VCaP (cell line): ENCODE data around the gene ENOX2.

Experiments
- H3K27ac ChIP-seq: fragments of 450-650 bp; 2 replicates; pipeline ENCODE4 v1.5.1; 2017
- CTCF ChIP-seq: fragments of 450-650 bp; conservative IDR thresholded peaks from 2 replicates; pipeline ENCODE4 v1.5.1; 2017; ENCODE audit warnings: mild to moderate bottlenecking, moderate library complexity

Gene ENOX2

GRCh38 chrX:130895299-130895698 is 7.7 kb downstream of the ENOX2 start:
- TF ChIP-seq CTCF = no peak
- peak overlapping the region; percentile 47; the same call in 1 of the 2 replicates for H3K27ac ChIP-seq

DNA sequence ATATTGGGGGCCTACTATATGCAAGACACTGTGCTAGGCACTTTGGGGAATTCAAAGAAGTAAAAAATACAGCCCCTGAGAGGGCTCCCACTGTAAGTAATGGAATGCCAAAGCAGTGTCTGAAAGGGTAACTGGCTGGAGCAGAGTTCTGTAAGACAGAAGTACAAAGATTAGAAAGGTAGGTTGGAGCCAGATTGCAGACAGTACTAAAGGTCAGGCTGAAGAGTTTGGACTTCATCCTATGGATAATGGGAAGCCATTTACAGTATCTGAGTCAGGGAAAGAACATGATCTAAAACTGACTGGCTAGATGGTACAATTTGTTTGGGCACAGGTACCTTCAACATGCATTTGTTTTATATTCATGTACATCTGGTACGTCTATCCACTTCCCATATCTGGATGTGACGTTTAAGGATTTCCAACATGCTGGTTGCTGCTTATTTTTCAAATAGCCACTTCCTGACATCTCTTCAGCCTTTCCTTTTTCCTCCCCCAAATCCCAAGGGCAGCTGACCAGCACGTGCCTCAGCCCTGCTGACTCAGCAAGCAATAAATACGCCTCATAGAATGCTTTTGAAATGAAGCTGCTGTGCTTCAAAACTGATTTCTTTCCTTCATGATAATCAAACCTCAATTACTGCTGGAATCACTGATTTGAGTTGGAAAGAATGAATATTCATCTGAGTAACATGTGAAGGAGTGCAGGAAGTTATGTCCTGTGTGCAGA is 9.5 kb downstream of the ENOX2 start:
- no peak overlapping the region for H3K27ac ChIP-seq
- TF ChIP-seq CTCF = no peak

- H3K27ac ChIP-seq = no peak overlapping the region
- no peak for TF ChIP-seq CTCF
Observed at GRCh38 chrX:130887376-130887775, 15.6 kb downstream of the ENOX2 start.

GRCh38 chrX:130885996-130886395 is 17.0 kb downstream of the ENOX2 start:
- peak overlapping the region; percentile 68 for H3K27ac ChIP-seq
- no peak for TF ChIP-seq CTCF

DNA sequence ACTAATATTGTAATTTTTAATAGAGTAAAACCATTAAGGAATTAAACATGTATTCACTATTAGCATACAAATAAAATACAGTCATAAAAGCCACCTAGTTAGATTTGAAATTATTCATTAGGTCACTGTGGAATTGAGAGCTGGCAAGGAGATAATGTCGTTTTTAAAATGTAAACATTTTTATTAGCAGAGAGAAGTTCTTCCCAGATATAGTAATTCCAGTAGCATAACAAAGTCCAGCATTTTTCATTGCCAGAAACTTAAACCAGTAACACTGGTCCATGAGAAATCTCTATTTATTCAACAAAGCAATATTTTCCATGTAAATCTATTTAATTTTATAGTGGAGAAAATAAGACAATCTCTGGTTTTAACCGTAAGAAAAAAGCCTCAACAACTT is 17.5 kb downstream of the ENOX2 start:
- no peak for TF ChIP-seq CTCF
- H3K27ac ChIP-seq = peak overlapping the region; percentile 68

DNA sequence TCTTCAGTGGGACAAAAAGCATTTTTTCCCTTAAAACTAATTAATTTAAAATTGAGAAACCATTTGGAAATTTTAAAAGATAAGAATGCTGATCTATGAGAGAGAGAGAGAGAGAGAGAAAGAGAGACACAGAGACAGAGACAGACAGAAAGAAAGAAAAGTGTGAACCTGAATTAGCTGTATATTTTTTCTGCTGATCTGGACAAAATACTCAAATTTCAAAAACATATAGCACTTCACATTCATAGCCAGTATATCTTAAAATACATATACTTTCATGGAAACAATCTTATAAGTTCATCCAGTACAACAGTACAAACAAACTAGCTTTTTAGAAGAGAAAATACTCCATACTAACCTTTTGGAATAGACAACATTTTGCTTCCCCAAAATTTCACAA is 18.4 kb downstream of the ENOX2 start:
- peak overlapping the region; percentile 68 for H3K27ac ChIP-seq
- TF ChIP-seq CTCF = no peak

DNA sequence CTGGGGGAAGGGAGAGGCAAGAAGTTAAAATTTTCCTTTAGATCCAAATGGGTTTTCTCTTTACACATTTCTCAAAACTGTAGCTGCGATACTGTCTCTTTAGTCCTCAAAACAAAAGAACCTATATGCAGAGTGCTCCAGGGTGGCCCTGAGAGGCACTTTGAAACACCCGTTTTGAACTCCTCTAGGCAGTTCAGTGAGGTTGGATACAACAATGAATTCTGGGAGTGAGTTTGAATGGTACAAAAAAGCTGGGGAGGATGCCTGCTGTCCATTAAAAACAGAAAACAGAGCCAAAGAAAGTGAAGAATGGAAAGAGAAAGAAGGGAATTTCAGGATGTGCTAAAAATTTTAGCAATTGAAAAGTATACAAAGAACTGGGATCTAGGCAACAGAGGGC is 23.1 kb downstream of the ENOX2 start:
- TF ChIP-seq CTCF = no peak
- H3K27ac ChIP-seq = peak overlapping the region; percentile 74
